Calu3 (cell line): ENCODE data around the gene RIN3. TPM values are rescaled to one million over a fixed set of nuclear protein-coding genes. Genes with fewer than 3 reads are reported as not detected.

Experiments
- BruUV-seq: library from RNA; stranded (reverse); fragments of 400-500 nt; replicated peaks from 2 replicates; lab custom pipeline; 2021; lab: Mats Ljungman, UMichigan
- CTCF ChIA-PET: fragments of 300-600 bp; sonication (Branson Sonifier 250); formaldehyde crosslinking; loops from one replicate; lab custom pipeline; 2022; ENCODE audit warnings: antibody characterized with exemption; lab: Charles Lee
- DNase-seq: peaks from one replicate; pipeline ENCODE4 v3.0.0; 2022
- H3K27ac Mint-ChIP-seq: one replicate; pipeline ENCODE4 v1.8.0; 2022; ENCODE audit warnings: mixed read lengths; ENCODE audit not compliant: unreplicated experiment
- H3K27me3 Mint-ChIP-seq: one replicate; pipeline ENCODE4 v1.8.0; 2022; ENCODE audit warnings: mixed read lengths; ENCODE audit not compliant: unreplicated experiment
- H3K36me3 Mint-ChIP-seq: one replicate; pipeline ENCODE4 v1.8.0; 2022; ENCODE audit warnings: mild to moderate bottlenecking, moderate library complexity, mixed read lengths; ENCODE audit not compliant: insufficient read depth, unreplicated experiment
- H3K4me1 Mint-ChIP-seq: one replicate; pipeline ENCODE4 v1.8.0; 2022; ENCODE audit warnings: mild to moderate bottlenecking, low read depth, mixed read lengths; ENCODE audit not compliant: unreplicated experiment
- H3K4me3 Mint-ChIP-seq: one replicate; pipeline ENCODE4 v1.8.0; 2022; ENCODE audit warnings: mild to moderate bottlenecking, low read depth, moderate library complexity, mixed read lengths; ENCODE audit not compliant: unreplicated experiment
- H3K9me3 Mint-ChIP-seq: one replicate; pipeline ENCODE4 v1.8.0; 2022; ENCODE audit warnings: low read depth, mixed read lengths; ENCODE audit not compliant: unreplicated experiment
- CTCF ChIP-seq: fragments of 200-600 bp; IDR thresholded peaks from one replicate; pipeline ENCODE4 v1.8.0; 2022; ENCODE audit warnings: antibody characterized with exemption; ENCODE audit not compliant: unreplicated experiment
- intact Hi-C: fragments of 100-400 bp; cut with micrococcal nuclease; formaldehyde crosslinking; loops from one replicate; pipeline ENCODE4 v1.10.0; 2022; ENCODE audit not compliant: unreplicated experiment
- total RNA-seq: library from RNA; stranded (reverse); gene quantifications from 2 replicates; pipeline ENCODE4 v1.2.3, GENCODE V29; 2022

Gene RIN3
- total RNA-seq, 1 experiment from 2014 or later = 13.8 TPM

DNA sequence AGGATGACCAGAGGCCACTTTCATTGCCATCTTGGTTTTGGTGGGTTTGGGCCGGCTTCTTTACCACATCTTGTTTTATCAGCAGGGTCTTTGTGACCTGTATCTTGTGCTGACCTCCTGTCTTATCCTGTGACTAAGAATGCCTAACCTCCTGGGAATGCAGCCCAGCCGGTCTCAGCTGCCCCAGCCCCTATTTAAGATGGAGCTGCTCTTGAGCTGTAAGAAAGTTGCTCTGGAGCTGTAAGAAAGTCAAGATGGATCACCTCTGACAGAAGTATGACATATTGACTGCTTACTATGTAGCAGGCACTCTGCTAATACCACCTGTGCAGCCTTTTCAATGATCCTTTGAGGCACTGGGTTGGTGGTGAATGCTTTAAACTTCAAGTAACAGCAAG, 52.1 kb downstream of the RIN3 start:
- DNase-seq = peak; percentile 53

GRCh38 chr14:92567173-92567725, 53.7 kb downstream of the RIN3 start:
- BruUV-seq = no TSS peak
- Mint-ChIP-seq H3K27me3 (no peaks in the 10 kb centered on the region), H3K4me3 (no peak overlapping the region), H3K9me3 (no peaks in the 10 kb centered on the region), H3K27ac (no peak overlapping the region), H3K36me3 (no peaks in the 10 kb centered on the region), H3K4me1 (peaks cover 31% of the 10 kb centered on the region)
- no peak for DNase-seq
- intact Hi-C loops = no loop called here
- no peak for TF ChIP-seq CTCF
- CTCF ChIA-PET = interaction anchor here (0.5 to 0.7 kb wide), 2 partner anchors 271 to 272 kb away, joined by 3 to 5 read pairs; no protein-coding TSS in a partner anchor

More for the DNA sequence above, 52.1 kb downstream of the RIN3 start:
- BruUV-seq = no TSS peak
- Mint-ChIP-seq H3K36me3 (no peaks in the 10 kb centered on the region), H3K27me3 (no peaks in the 10 kb centered on the region), H3K4me3 (no peak overlapping the region), H3K9me3 (no peaks in the 10 kb centered on the region), H3K4me1 (peaks cover 31% of the 10 kb centered on the region), H3K27ac (peak overlapping the region; percentile 28)
- no peak for TF ChIP-seq CTCF
- intact Hi-C loops = no loop called here
- CTCF ChIA-PET = interaction anchor here (1.3 to 1.4 kb wide), 2 partner anchors 20 to 25 kb away, joined by 3 to 5 read pairs; no protein-coding TSS in a partner anchor

DNA sequence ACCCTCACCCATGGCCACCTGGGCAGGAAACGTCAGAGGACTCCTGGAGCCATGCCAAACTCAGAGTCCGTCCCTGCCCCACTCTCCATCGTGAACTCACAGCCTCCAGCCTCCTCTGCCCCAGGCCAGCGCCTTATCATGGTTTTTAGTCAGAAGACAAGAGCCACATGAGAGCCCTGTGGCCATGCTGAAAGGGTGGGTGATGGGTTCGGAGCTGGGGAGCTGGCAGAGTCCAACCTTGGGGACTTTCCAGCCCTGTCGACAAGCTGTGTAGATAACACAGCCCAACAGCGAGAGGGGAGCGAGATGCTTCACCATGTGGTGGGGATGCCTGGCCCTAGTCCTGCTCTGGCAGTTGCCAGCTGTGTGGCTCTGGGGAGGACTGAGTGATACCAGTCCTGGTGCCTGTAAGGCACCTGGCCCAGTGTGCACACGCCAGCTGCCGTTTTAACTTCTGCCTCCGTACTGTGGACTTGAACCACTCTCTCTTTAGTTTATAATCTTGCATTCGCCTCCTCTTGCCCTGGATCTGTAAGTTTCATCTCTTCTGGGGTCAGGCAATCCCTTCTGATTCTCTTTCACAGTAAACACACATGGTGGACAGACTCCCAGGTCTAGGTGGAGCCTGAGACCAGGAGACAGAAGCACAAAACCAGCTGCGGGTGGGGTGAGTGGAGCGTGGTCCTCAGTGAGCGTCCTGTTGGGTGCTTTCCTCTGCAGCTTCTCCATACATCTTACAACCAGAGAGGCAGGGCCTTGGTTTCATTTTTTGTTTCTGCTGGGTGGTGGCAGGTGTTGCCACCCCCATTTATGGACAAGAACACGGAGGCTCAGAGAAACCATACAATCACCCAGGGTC, 55.3 kb downstream of the RIN3 start:
- no TSS peak for BruUV-seq
- DNase-seq = peak; percentile 28
- no peaks in the 10 kb centered on the region for H3K9me3 Mint-ChIP-seq
- H3K4me1 Mint-ChIP-seq = peaks cover 27% of the 10 kb centered on the region
- no peaks in the 10 kb centered on the region for H3K27me3 Mint-ChIP-seq
- no peak for TF ChIP-seq CTCF
- intact Hi-C loops = no loop called here
- H3K27ac Mint-ChIP-seq = no peak overlapping the region
- no peak overlapping the region for H3K4me3 Mint-ChIP-seq
- CTCF ChIA-PET = no interaction called here
- H3K36me3 Mint-ChIP-seq = no peaks in the 10 kb centered on the region

GRCh38 chr14:92570674-92571262, 57.2 kb downstream of the RIN3 start:
- no peaks in the 10 kb centered on the region for H3K36me3 Mint-ChIP-seq
- no peak for TF ChIP-seq CTCF
- BruUV-seq = no TSS peak
- H3K9me3 Mint-ChIP-seq = no peaks in the 10 kb centered on the region
- peaks cover 8% of the 10 kb centered on the region for H3K4me1 Mint-ChIP-seq
- intact Hi-C loops = no loop called here
- DNase-seq = no peak
- H3K27ac Mint-ChIP-seq = no peak overlapping the region
- H3K27me3 Mint-ChIP-seq = no peaks in the 10 kb centered on the region
- CTCF ChIA-PET = no interaction called here
- no peak overlapping the region for H3K4me3 Mint-ChIP-seq
